Fibroblast of skin of back (primary cell): ENCODE measurements around the gene ARHGAP10.

Experiments used
- DNase-seq: peaks from one replicate; pipeline ENCODE4 v3.0.0-alpha.2; 2013

ARHGAP10 gene

DNA sequence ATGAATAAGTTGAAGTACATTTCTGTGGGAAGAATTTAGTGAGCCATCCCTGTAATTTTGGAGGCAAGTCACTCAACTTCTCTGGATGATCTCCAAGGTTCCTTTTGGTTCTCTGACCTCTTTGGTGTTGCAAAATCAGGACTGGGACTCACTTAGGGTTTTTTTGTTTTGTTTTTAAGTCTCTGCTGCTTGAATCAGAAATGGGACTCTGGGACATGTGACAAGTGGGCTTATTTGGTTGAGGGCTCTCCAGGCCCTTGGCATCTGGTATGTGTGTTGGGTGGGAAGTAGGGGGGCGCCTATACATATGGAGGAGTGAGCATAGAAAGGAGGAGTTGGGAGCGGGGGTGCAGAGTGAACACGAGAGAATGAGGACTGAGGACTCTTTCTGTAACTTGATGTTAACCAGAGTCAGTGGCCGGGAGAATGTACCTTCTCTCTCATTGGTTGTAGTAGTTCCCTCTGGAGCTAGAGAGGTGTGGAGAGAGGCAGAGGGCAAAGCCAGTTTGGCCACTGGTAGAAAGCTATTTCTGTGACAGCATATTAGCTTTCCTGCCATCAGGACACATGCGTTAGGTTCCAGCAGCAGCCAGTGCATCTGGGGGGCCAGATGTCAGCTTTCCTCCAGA, 1.9 kb downstream of the ARHGAP10 start:
- DNase-seq, result peak; percentile 41

DNA sequence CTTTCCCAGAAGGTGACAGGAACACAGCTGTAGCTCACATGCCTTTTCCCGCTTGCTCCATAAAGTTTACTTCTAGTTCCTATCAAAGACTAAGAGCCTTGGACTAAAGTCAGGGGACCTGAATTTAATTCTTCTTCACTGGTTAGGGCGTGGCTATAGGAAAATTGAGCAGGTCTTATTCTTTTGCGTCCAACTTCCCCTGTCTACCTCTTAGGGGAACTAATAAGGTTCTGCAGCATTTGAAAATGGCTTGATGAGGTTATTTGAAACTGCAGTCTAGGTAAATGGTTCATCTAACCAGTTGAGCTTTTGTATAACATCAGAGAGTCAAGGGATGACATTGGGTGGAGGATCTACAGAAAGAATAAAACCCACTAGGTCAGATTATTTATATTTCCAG, 2.6 kb downstream of the ARHGAP10 start:
- no peak for DNase-seq

DNA sequence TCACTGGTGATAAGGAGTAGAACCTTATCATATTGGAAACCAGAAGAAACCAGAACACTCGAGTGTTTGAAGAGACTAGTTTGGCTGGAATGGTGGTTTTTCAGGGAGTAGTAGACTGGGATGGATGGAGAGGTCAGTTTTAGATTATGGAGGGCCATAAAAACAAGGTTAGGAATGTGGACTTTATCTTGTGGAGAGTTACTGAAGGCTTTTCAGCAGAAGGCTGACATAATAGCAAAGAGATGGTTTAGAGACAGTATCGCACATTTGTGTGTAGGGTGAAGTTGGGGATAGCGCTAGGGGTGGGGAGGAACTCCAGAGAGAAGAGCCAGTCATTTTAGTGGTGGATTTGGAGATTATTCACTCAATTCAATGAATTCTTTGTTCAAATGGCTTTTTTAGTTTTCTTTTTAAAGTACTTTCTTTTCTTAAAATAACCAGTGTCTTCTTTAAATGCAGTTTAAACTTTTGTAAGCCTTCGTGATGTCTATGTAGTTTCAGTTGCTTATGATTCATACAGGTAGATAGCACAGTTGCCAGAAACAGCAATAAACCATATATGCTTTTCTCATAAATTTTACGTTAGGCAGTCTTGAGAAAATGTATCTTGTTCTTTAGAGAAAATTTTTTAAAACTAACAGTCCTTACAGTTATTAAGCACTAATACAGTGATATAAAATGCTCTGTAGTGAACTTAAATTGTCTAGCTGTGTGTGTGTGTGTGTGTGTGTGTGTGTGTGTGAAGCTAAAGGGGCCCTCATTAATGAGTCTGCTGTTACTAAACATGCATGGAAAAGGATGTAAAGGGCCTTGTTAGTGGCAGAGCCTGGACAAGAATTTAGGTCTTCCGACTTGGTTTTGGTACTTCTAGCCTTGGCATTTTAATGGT, 3.8 kb downstream of the ARHGAP10 start:
- peak; percentile 20 for DNase-seq

DNA sequence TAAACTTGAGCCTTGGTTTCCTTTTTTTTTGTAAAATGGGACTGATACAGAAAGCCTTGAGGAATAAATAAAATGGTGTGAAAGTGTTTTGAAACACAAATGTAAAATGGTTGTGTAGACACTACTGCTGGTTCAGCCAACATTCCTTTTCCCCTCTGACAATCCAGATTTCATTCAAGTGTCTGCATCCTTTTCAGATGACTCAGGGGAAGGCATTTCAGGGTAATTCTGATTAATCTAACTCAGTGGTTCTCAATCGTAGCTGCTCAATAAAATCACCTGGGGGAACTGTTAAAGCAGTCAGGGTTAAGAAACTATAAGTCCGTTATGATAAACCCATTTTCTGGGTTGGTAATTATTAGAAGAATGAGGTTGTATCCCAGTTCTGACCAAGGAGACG, 4.6 kb downstream of the ARHGAP10 start:
- peak; percentile 92 for DNase-seq

DNA sequence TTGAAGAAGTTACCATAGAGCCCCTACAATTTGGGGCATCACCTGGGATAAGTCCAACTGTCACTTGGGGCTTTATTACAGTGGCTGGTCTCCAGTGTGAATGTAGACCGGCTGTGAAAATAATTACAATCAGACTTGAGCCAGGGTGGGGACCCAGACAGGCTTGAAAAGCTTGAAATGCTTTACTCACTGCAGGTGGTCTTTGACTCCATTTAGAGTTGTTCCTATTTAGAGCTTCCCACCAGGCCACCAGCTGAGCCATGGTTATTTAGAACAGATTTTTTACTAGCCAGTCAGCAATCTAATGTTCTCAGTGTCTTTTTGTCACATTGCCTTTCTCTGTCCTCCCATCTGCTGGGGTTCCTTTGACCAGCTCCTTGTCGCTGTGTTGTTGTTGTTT, 5.7 kb downstream of the ARHGAP10 start:
- DNase-seq, result peak; percentile 71

DNA sequence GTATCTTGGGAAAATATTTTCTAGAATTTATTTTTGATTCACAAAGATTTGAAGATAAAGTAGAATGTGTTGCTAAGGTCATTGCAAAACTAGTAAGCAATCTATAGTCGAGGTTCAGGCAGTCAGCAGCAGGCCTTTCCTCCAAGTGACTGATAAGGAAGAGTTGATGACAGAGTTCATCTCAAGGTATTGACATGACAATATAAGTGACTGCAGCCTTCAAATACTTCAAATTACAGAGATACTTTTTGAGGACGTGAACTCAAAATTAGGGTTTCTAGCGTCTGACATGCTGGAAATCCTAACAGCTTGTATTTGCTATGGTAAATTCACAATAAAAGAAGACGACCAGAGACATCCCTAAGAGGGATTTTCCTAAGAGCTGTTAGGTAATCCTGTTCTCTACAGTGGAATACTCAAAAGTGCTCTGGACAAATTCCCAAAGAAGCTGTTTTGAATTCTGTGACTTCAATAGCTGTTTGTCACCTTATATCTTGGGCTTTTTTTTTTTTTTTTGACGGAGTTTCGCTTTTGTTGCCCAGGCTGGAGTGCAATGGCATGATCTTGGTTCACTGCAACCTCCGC, 7.4 kb downstream of the ARHGAP10 start:
- peak; percentile 46 for DNase-seq

DNA sequence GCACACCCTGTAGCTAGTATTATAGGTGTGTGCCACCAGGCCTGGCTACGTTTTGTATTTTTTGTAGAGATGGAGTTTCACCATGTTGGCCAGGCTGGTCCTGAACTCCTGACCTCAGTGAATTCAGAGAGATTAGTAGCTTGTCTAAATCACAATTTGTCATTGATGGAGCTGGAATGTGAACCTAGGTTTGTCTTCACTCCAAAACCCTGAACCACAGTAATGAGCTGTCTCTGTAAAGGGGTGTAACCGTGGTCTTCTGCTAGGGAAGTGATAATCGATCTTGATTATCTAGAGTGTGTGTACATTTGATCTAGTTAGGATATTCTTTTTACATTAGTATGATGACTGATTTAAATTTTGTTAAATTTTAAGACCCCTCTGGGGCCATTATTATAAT, 8.3 kb downstream of the ARHGAP10 start:
- no peak for DNase-seq

DNA sequence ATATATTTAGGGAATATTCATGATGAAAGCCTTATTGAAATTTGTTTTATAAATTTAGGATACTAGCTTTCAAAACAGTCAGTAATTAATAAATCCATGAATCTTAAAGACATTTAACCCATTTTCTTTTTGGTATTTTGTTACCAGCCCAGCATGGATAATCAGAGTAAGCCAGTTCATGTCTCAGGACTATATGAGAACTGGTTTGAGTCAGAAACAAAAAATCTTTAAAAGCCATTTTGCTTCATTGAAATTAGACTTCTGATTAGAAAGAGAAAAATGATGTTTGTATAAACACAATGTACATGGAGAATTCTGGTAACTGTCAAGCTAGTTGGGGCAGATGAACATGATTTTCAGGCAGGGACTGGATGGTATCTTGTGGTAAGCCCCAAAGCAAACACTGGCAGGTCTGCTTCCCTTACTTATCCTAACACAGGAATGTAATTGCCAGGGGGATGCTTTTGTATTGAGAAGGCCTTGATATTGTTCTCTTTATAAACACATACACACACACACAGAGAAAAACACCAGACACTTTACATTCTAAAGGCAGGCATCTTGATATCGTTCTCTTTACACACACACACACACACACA, 9.4 kb downstream of the ARHGAP10 start:
- DNase-seq, result peak; percentile 71

DNA sequence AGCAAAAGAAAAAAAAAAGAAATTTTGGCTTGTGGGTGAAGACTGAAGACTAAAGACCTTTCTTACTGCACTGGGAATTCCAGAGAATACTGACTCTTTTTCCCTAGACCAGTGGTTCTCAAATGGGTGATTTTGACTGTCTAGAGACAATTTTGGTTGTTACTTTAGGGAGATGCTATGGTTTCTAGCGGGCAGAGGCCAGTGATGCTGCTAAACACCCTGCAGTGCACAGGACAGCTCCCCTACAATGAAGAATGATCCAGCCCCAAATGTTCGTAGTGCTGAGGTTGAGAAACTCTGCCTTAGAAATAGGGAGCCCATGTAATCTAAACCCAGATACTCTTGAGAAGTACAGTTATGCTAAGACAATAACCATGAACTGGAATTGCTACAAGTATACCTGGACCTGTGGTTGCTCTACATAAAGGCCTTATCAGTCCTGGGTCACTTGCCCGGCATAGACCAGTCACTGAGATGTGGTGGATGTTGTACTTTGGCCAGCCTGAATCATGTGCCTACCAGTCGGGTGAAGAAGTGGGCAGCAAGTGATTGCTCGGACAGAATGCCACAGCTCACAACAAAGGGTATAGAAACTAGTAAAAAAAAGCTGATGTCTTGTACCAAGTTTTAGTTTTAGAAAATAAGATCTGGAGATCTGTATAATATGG, 16.0 kb downstream of the ARHGAP10 start:
- DNase-seq, result no peak

DNA sequence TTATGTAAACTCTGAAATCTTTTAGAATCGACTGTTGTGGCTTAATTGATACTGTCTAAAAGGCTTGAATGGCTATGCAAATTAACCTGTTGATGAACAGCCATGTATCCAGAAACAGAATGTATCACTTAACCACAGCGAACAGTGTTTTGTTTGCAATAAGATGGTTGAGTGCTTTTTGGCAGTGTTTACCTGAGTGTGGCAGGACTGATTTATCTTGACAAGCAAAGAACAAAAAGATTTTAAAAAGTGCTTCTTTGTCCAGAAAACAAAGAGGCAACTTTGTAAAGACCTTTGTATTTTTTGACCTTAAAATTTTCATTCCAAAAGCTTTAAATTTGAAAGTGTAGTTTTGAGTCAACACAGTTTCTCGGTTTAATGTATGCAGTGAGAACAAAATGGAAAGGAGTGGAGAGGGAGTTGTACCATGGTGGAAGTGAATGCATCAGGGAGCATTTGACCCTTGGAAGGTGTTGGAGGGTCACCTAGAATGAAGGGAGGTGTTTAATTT, 18.0 kb downstream of the ARHGAP10 start:
- no peak for DNase-seq

DNA sequence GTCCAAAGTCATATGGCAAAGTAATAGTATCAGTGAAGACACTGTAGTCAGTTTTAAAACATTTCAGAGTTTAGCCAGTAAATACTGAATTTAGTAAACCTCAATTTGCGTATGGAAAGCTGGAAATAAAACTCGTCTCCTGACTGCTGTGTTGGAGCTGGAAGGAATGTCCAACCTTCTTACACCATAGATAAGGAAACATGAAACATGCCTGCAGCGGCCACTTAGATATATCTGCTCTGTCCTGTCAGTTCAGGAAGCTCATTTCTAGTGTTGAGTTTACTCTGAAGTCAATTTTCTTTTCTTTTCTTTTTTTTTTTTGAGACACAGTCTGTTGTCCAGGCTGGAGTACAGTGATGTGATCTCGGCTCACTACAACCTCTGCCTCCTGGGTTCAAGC, 21.2 kb downstream of the ARHGAP10 start:
- DNase-seq, result no peak

DNA sequence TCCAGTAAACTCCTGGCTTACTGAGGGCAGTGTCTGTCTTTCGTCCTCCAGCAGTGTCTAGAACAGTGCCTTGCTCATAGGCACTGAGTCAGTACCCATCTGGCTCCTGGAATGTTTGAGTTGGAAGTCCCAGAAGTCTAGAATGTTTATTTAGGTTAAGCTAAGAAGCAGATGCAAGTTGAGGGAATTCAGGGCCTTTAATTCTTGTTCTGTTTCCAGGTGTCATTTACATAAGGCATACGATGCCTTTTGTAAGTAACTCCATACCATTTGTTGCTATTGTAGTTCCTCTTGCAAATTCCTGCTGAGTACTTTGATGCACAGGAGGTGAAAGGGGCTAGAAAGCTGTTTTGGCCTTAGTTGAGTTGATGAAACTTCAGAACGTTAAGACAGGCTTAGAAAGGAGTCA, 22.2 kb downstream of the ARHGAP10 start:
- peak; percentile 90 for DNase-seq

DNA sequence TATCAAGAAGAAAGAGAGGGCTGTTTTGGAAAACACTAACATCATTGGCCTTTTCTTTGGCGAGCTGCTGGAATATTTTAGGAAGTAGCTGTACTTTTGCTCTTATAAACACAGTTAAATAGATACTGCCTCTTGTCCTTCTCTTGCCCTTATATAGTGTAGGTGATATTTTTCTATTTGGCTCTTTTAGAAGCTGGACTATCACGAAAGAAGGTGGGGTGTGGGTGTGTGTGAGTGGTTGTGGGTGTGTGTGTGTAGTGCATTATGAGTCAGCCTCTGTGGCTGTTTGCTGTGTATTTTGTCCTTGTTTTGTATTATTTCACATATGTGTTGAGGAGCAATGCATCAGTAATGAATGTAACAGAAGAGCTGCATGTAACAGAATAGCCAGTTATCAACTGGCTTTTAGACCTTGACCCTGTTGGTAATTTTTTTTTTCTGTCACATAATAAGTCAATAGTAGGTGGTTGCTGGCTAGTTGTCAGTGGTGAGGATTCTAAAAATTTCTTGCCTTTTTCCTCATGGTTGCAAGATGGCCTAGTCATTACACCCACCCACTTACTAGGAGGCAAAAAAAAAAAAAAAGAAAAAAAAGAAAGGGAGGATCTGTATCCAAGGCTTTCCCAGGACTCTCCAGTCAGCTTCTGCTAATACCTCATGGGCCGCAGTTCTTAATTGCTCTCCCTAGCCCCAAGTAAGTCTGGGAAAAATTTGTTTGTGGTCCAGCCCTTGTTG, 23.8 kb downstream of the ARHGAP10 start:
- peak; percentile 27 for DNase-seq

DNA sequence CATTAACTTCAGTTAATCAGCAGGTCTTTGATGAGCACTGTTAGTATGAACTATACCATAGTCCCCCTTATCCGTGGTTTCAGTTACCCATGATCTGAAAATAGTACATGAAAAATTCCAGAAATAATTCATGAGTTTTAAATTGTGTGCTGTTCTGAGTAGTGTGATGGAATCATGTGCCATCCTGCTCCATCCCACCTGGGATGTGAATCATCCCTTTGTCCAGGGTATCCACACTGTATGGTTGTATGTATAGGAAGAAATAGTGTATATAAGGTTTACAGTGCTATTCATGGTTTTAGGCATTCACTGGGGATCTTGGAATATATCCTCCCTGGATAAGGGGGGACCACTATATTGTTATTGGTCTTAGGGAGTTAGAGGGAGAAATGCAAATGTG, 24.5 kb downstream of the ARHGAP10 start:
- DNase-seq, result no peak

DNA sequence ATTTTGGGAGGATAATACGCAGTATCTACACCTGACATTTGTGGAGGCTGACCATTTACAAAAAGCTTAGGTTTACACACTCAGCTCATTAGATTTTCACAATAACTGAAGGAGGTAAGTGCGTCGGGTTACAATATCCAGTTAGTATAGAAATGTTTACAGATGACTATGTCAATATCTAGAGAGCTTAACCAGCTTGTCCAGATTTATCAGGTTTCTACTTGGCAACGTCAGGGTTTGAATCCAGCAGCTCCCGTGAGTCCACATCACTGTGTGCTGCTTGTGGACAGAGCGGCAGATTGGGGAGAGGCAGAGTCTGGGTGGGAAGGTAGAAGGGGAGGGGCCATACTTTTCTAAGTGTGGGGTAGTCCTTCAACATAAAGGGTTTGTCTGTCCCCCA, 28.3 kb downstream of the ARHGAP10 start:
- DNase-seq, result no peak

DNA sequence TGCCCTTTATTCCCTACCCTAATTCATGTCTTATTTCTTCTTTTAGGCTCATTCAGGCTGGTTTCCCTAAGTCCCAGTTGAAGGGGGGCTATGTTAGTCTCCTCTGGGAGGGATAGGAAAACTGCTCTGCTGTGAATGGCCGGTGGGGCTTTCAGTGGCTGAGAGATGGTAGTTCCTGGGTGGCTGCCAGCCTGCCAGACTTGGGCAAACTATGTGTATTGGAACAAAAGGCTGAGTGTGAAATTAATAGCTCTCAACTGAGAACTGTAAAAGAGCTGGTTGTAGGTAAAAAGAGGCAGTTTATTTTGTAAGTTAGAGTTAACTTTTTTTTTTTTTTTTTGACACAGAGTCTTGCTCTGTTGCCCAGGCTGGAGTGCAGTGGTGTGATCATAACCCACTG, 28.8 kb downstream of the ARHGAP10 start:
- peak; percentile 25 for DNase-seq

DNA sequence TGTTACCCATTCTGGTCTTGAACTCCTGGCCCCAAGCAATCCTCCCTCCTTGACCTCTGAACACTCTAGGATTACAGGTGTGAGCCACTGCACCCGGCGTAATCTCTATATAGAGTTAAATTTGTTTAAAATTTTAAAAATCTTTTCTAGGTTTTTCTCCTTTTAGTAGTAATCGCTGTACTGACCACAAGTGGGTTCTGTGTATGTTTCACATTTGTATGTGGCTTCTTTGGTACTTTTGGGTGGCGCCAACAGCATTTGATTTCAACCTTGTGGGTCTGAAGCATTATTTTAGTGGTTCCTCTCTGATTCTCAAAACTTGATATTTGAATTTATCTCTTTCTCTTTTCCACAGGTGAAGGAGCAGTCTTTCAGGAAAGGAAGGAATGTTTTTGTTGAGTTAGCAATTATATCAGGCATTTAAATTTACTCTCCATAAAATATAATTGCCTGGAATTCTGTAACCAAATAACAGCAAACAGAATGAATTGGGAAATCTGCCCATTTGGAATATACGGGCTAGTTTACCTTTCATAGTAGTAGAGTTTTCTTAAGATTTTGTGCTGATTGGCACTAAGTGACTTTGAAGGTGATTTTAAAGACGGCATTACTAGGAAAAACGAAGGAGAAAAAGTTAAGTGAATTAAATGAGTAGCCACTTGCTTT, 29.5 kb downstream of the ARHGAP10 start:
- DNase-seq, result no peak

DNA sequence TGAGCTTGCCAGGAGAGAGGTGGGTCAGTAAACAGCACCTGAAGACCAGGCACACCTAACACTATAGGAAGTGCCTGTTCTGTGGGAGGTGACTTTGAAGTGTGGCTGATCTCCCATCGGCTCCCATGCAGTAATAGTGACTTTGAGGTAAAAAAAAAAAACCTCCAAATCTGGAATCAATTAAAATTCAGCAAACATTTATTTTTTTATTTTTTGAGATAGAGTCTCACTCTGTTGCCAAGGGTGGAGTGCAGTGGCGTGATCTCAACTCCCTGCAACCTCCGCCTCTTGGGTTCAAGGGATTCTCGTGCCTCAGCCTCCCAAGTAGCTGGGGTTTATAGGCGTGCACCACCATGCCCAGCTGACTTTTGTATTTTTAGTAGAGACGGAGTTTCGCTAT, 32.4 kb downstream of the ARHGAP10 start:
- DNase-seq, result no peak

DNA sequence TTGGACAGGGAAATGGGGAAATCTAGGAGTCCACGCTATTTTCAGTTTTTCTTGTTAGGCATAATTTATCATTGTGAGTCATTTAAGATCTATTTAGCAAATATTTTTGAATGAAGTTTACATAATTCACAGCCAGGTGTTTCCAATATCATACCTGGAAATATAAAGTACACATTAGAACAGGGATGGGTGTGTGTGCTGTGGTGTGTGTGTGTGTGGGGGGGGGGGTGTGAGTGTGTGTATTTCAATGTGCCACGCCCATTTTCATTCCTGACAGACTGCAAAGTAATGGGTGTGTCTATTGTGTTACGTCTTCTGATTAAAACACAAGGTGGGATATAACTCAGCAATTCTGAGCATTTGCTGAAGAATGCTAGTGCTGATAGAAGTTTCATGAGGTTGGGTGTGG, 33.2 kb downstream of the ARHGAP10 start:
- no peak for DNase-seq

DNA sequence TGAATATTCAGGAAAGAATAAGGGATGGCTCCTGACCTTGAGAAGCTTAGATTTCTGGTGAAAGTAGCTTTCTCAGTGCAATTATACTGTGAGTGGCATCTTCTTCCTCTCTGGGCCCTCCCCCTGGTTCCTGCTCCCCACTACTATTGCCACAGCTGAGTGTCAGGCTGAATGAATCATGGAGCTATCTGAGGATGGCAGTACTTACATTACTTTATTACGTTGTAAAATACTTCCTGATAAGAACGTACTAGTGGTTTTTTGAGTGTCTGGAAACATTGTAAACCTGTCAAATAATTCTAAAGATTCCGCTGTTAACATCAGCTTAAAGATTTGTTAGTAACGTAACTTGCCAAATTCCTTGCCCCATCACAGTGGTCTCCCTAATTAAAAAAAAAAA, 36.2 kb downstream of the ARHGAP10 start:
- peak; percentile 83 for DNase-seq

DNA sequence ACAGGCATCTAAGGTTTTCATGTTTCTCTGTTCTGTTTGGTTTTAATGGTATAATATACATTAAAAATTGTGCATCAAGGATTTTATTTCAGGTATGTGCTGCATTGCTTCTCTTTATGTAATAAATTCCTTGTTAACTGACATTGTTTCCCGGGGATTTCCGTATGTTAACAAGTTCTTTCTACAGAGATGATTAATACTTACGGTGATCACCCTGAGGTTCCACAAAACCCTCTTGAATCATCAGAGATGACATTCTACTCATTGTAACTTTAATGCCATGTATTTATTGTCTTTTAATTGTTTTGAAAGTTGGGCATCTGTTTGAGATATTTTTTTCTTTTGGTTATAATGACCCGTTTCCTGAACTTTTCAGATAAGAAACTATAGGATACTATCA, 37.5 kb downstream of the ARHGAP10 start:
- peak; percentile 15 for DNase-seq
